DND-41 (cell line): ENCODE measurements around the gene KDELR1.

Experiments
- CTCF ChIP-seq: IDR thresholded peaks from 2 replicates; pipeline ENCODE4 v1.5.1; 2012; ENCODE audit warnings: borderline replicate concordance, low read length, moderate library complexity, mild to moderate bottlenecking; ENCODE audit not compliant: poor library complexity, severe bottlenecking; ENCODE audit errors: extremely low read depth
- EZH2 ChIP-seq: IDR thresholded peaks from 3 replicates; pipeline ENCODE4 v1.6.1; 2012; ENCODE audit warnings: borderline replicate concordance, low read depth, mild to moderate bottlenecking, moderate library complexity, low read length, inconsistent platforms; ENCODE audit not compliant: severe bottlenecking

GRCh38 chr19:48405850-48406249 lies 14.5 kb upstream of the KDELR1 start:
- TF ChIP-seq CTCF (no peak), EZH2 (no peak)
